Sigmoid colon (tissue), 4 donors: ENCODE data around the gene AXDND1.

Experiments
- CTCF ChIP-seq, 4 experiments: fragments of 450-650 bp in 3 of 4; fragments of 200-600 bp in 1 of 4; IDR thresholded peaks; one replicate each; pipeline ENCODE4 v1.5.1; 2016 to 2019; ENCODE audit warnings: antibody characterized with exemption in 4 of 4, mild to moderate bottlenecking in 3 of 4, moderate library complexity in 2 of 4
- EP300 ChIP-seq, 4 donors: sonication (generic); formaldehyde crosslinking; IDR thresholded peaks; one replicate each; pipeline ENCODE4 v1.6.1; 2017; ENCODE audit warnings: antibody characterized with exemption in 4 of 4
- POLR2A ChIP-seq, 2 donors: fragments of 450-650 bp; IDR thresholded peaks; one replicate each; pipeline ENCODE4 v1.6.1; 2016; ENCODE audit warnings: antibody characterized with exemption in 2 of 2, mild to moderate bottlenecking in 2 of 2, moderate library complexity in 2 of 2
- POLR2AphosphoS5 ChIP-seq, 4 donors: sonication (generic); formaldehyde crosslinking; IDR thresholded peaks; one replicate each; pipeline ENCODE4 v1.6.1; 2017; ENCODE audit warnings: antibody characterized with exemption in 4 of 4

- TF ChIP-seq CTCF (IDR thresholded peaks at IDR 0.05) = no peak
- TF ChIP-seq POLR2A (IDR thresholded peaks at IDR 0.05) = no peak
- no peak for TF ChIP-seq POLR2AphosphoS5 (IDR thresholded peaks at IDR 0.05)
- TF ChIP-seq EP300 (IDR thresholded peaks at IDR 0.05) = no peak
Measured at GRCh38 chr1:179329862-179330261, 35.9 kb upstream of the AXDND1 start.
